Osteocyte (in vitro differentiated cells): Measurements from ENCODE around the gene TOM1L2. TPM values are rescaled to one million over a fixed set of nuclear protein-coding genes. Genes with fewer than 3 reads are reported as not detected.

Experiments
- DNase-seq: peaks from one replicate; pipeline ENCODE4 v3.0.0; 2021; ENCODE audit warnings: mixed read lengths; ENCODE audit not compliant: unreplicated experiment; ENCODE audit errors: extremely low spot score
- H3K27ac Mint-ChIP-seq: one replicate; pipeline ENCODE4 v1.8.0; 2021; ENCODE audit warnings: mild to moderate bottlenecking, mixed read lengths; ENCODE audit not compliant: unreplicated experiment
- H3K27me3 Mint-ChIP-seq: one replicate; pipeline ENCODE4 v1.8.0; 2021; ENCODE audit warnings: mixed read lengths; ENCODE audit not compliant: unreplicated experiment
- H3K36me3 Mint-ChIP-seq: one replicate; pipeline ENCODE4 v1.8.0; 2021; ENCODE audit warnings: mixed read lengths; ENCODE audit not compliant: unreplicated experiment
- H3K4me1 Mint-ChIP-seq: one replicate; pipeline ENCODE4 v1.8.0; 2021; ENCODE audit warnings: mixed read lengths; ENCODE audit not compliant: unreplicated experiment
- H3K4me3 Mint-ChIP-seq: one replicate; pipeline ENCODE4 v1.8.0; 2021; ENCODE audit warnings: mild to moderate bottlenecking, moderate library complexity, mixed read lengths; ENCODE audit not compliant: unreplicated experiment
- H3K9me3 Mint-ChIP-seq: one replicate; pipeline ENCODE4 v1.8.0; 2021; ENCODE audit warnings: mixed read lengths; ENCODE audit not compliant: unreplicated experiment
- total RNA-seq: library from RNA; stranded (reverse); gene quantifications from 2 replicates; pipeline ENCODE4 v1.2.1, GENCODE V29; 2021
- TF ChIP-seq, protein P1 (sequence below): fragments of 200-600 bp; sonication (generic); IDR thresholded peaks from 2 replicates; pipeline ENCODE4 v1.5.0; 2021; ENCODE audit warnings: antibody characterized with exemption, mild to moderate bottlenecking, moderate library complexity

The TOM1L2 gene
- total RNA-seq, 1 donor from 2014 or later: 69.7 TPM

DNA sequence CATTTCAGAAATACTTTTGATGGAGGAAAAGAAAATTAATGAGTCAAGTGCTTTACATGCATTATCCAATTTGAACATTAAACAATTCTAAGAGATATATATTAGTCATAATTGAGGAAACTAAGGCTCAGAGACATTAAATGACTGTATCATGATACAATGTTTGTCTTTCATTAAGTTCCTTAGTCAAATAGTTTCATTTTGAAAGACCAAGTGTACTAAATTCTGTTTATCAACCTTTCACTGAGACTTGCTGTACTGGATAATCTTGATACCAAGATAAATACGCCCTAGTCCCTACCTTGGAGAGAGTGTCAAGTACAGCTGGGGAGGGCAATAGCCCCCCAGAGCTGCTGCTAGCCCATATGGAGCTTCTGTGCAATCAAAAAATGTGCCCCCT, 24.2 kb downstream of the TOM1L2 start:
- no peak overlapping the region for H3K4me3 Mint-ChIP-seq
- no peak for DNase-seq
- H3K36me3 Mint-ChIP-seq: no peaks in the 10 kb centered on the region
- H3K4me1 Mint-ChIP-seq: peaks cover 55% of the 10 kb centered on the region
- TF ChIP-seq, protein P1, sequence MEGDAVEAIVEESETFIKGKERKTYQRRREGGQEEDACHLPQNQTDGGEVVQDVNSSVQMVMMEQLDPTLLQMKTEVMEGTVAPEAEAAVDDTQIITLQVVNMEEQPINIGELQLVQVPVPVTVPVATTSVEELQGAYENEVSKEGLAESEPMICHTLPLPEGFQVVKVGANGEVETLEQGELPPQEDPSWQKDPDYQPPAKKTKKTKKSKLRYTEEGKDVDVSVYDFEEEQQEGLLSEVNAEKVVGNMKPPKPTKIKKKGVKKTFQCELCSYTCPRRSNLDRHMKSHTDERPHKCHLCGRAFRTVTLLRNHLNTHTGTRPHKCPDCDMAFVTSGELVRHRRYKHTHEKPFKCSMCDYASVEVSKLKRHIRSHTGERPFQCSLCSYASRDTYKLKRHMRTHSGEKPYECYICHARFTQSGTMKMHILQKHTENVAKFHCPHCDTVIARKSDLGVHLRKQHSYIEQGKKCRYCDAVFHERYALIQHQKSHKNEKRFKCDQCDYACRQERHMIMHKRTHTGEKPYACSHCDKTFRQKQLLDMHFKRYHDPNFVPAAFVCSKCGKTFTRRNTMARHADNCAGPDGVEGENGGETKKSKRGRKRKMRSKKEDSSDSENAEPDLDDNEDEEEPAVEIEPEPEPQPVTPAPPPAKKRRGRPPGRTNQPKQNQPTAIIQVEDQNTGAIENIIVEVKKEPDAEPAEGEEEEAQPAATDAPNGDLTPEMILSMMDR: no peak
- H3K27me3 Mint-ChIP-seq: no peaks in the 10 kb centered on the region
- H3K9me3 Mint-ChIP-seq: no peaks in the 10 kb centered on the region
- no peak overlapping the region for H3K27ac Mint-ChIP-seq

GRCh38 chr17:17947309-17947708, 24.9 kb downstream of the TOM1L2 start:
- TF ChIP-seq, protein P1: no peak
- Mint-ChIP-seq H3K36me3 (no peaks in the 10 kb centered on the region), H3K27me3 (no peaks in the 10 kb centered on the region), H3K9me3 (no peaks in the 10 kb centered on the region), H3K4me3 (no peak overlapping the region), H3K27ac (no peak overlapping the region), H3K4me1 (peaks cover 59% of the 10 kb centered on the region)
- DNase-seq: no peak

GRCh38 chr17:17946093-17946492, 26.1 kb downstream of the TOM1L2 start:
- Mint-ChIP-seq H3K36me3 (no peaks in the 10 kb centered on the region), H3K4me3 (no peak overlapping the region), H3K4me1 (peaks cover 59% of the 10 kb centered on the region), H3K27me3 (no peaks in the 10 kb centered on the region), H3K9me3 (no peaks in the 10 kb centered on the region), H3K27ac (no peak overlapping the region)
- DNase-seq: no peak
- TF ChIP-seq, protein P1: no peak

- H3K4me1 Mint-ChIP-seq: peaks cover 66% of the 10 kb centered on the region
- H3K9me3 Mint-ChIP-seq: no peaks in the 10 kb centered on the region
- TF ChIP-seq, protein P1: no peak
- H3K27ac Mint-ChIP-seq: peak overlapping the region; percentile 34
- H3K27me3 Mint-ChIP-seq: no peaks in the 10 kb centered on the region
- H3K4me3 Mint-ChIP-seq: no peak overlapping the region
- H3K36me3 Mint-ChIP-seq: no peaks in the 10 kb centered on the region
- DNase-seq: no peak
These were observed 27.5 kb downstream of the TOM1L2 start for GRCh38 chr17:17944743-17945142.

- Mint-ChIP-seq H3K9me3 (no peaks in the 10 kb centered on the region), H3K4me3 (no peak overlapping the region), H3K4me1 (peaks cover 68% of the 10 kb centered on the region), H3K27ac (peak overlapping the region; percentile 34), H3K36me3 (no peaks in the 10 kb centered on the region), H3K27me3 (no peaks in the 10 kb centered on the region)
- TF ChIP-seq, protein P1: no peak
- no peak for DNase-seq
These were observed 28.0 kb downstream of the TOM1L2 start for GRCh38 chr17:17944242-17944641.
